H1 (cell line): ENCODE data around the gene VSX1. TPM values are rescaled to one million over a fixed set of nuclear protein-coding genes. Genes with fewer than 3 reads are reported as not detected.

ENCODE experiments used
- CHD1 ChIP-seq: IDR thresholded peaks from 2 replicates; pipeline ENCODE4 v1.6.1; 2012; ENCODE audit warnings: low read depth, low read length, improper control_type of control experiment
- KDM4A ChIP-seq: IDR thresholded peaks from one replicate; pipeline ENCODE4 v1.7.1; 2012; ENCODE audit warnings: low read depth, mild to moderate bottlenecking, moderate library complexity, low read length, inconsistent platforms; ENCODE audit not compliant: severe bottlenecking
- POLR2AphosphoS5 ChIP-seq: IDR thresholded peaks from 2 replicates; pipeline ENCODE4 v1.6.1; 2011; ENCODE audit warnings: low read depth, low read length
- SP2 ChIP-seq: IDR thresholded peaks from 2 replicates; pipeline ENCODE4 v1.6.1; 2012; ENCODE audit warnings: mild to moderate bottlenecking, low read length, inconsistent platforms
- TAF1 ChIP-seq: IDR thresholded peaks from 2 replicates; pipeline ENCODE4 v1.6.1; 2011; ENCODE audit warnings: mild to moderate bottlenecking, low read depth, low read length
- polyA plus RNA-seq, 7 experiments: library from polyadenylated mRNA; depleted of rRNA in 3 of 7; stranded (reverse) in 5 of 7; unstranded in 2 of 7; fragments of >200 nt in 5 of 7; fragments of 200-250 nt in 2 of 7; gene quantifications; 1 replicate in 5 of 7; 2 replicates in 1 of 7; 4 replicates in 1 of 7; pipeline versions ENCODE4 v1.2.1 to v1.2.3, GENCODE V29; 2011 to 2013; ENCODE audit warnings: missing spikeins in 2 of 7, mixed read lengths in 2 of 7
- total RNA-seq: library from RNA; stranded (reverse); fragmentation: NEBNext Ultra II Directional; extraction: Animal tissue kit (Norgen Biotek cat#: 25700); gene quantifications from 2 replicates; pipeline ENCODE4 v1.2.1, GENCODE V29; 2021

VSX1 gene
- total and polyA plus RNA-seq, 2 of the 8 experiments (the other 6 are each of a cell fraction or from before 2014, with no cell fraction given), result 0.14 TPM; not detected in 1

DNA sequence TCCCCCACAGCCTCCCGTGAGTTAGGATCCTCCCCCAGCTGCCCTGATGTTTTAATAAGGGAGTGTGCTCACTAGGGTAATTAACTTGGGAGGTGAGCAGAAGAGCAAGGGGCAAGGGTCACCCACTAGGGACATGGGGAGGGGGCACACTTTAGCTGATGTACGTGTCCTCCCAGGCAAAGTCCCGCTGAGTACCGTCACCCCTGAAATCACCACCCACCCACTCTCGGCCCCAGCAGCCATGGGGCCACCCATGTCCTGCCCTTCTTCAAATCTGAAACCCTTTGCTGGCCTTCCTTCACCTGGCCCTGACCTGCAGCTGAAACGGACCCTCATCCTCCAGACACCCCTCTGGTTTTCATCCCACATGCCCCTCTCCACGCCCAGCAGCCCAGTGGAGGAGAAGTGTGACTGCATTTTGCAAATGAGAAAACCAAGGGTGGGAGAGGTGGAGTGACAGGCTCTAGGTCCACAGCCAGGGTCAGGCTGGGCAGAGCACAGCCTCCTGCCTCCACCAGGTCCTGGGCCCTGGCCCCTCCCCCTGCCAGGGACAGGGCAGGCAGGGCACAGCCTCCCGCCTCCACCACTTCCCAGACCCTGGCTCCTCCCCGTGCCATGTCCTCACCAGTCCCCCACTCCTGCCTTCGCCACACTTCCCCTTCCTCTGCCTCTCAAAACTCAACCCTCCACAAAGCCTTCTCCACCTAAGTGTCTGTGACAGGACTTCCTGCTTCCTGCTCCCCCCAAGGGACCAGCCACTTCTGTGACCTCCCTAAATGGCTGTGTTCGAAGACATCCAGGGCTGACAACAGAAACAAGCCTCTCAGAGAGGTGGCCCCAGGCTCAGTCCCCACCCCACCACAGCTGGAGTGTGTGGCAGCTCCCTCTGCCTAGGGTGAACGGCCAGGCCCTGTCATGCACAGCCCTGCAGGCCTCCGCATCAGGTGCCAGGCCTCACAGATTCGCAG is 39.1 kb downstream of the VSX1 start (continued):
- TF ChIP-seq CHD1 (no peak), TAF1 (no peak), KDM4A (no peak), SP2 (no peak), POLR2AphosphoS5 (no peak)
